DOHH2 (cell line): Measurements from ENCODE around the gene ACOX3.

Experiments
- H3F3A ChIP-seq: fragments of 200-600 bp; sonication (generic), shearing (Covaris generic); 2 replicates; pipeline ENCODE4 v1.6.0; 2016; ENCODE audit warnings: antibody characterized with exemption, mild to moderate bottlenecking; ENCODE audit not compliant: control insufficient read depth, insufficient read depth
- H3K27ac ChIP-seq: fragments of 200-600 bp; sonication (generic); 2 replicates; pipeline ENCODE4 v1.5.1; 2014; ENCODE audit warnings: low read depth, mild to moderate bottlenecking, low read length, moderate library complexity
- H3K27me3 ChIP-seq: fragments of 200-600 bp; sonication (generic); 2 replicates; pipeline ENCODE4 v1.6.1; 2014; ENCODE audit warnings: mild to moderate bottlenecking, low read length, mixed read lengths; ENCODE audit not compliant: control insufficient read depth
- H3K36me3 ChIP-seq: fragments of 200-600 bp; sonication (generic); 2 replicates; pipeline ENCODE4 v1.6.1; 2014; ENCODE audit warnings: mild to moderate bottlenecking, low read length, moderate library complexity, mixed read lengths; ENCODE audit not compliant: control insufficient read depth
- H3K4me1 ChIP-seq: fragments of 200-600 bp; sonication (generic); 2 replicates; pipeline ENCODE4 v1.6.1; 2014; ENCODE audit warnings: mild to moderate bottlenecking, low read length, mixed read lengths; ENCODE audit not compliant: control insufficient read depth
- H3K4me2 ChIP-seq: fragments of 200-600 bp; sonication (generic); 2 replicates; pipeline ENCODE4 v1.6.0; 2014; ENCODE audit warnings: mild to moderate bottlenecking, low read length, moderate library complexity
- H3K4me3 ChIP-seq: fragments of 200-600 bp; sonication (generic); 2 replicates; pipeline ENCODE4 v1.5.1; 2014; ENCODE audit warnings: mild to moderate bottlenecking, low read length, mixed read lengths
- H3K79me2 ChIP-seq: fragments of 200-600 bp; sonication (generic); 2 replicates; pipeline ENCODE4 v1.6.1; 2014; ENCODE audit warnings: mild to moderate bottlenecking, low read length, mixed read lengths; ENCODE audit not compliant: control insufficient read depth
- H3K9me2 ChIP-seq: fragments of 200-600 bp; sonication (generic); replicated peaks from 2 replicates; pipeline ENCODE4 v1.6.1; 2014; ENCODE audit warnings: mild to moderate bottlenecking, low read length, mixed read lengths; ENCODE audit not compliant: control insufficient read depth
- H3K9me3 ChIP-seq: fragments of 200-600 bp; sonication (generic); 2 replicates; pipeline ENCODE4 v1.6.1; 2014; ENCODE audit warnings: antibody characterized with exemption, low read length, mixed read lengths; ENCODE audit not compliant: control insufficient read depth, insufficient read depth
- H4K20me1 ChIP-seq: fragments of 200-600 bp; sonication (generic); 2 replicates; pipeline ENCODE4 v1.6.0; 2014; ENCODE audit warnings: low read depth, mild to moderate bottlenecking, antibody characterized with exemption, low read length, moderate library complexity; ENCODE audit not compliant: control insufficient read depth, insufficient read depth
- EZH2phosphoT487 ChIP-seq: fragments of 200-600 bp; sonication (generic); IDR thresholded peaks from 2 replicates; pipeline ENCODE4 v1.6.1; 2017; ENCODE audit warnings: borderline replicate concordance, mild to moderate bottlenecking, antibody characterized with exemption, low read length, moderate library complexity, mixed read lengths
- TF ChIP-seq, protein P1 (sequence below): fragments of 200-600 bp; sonication (generic); IDR thresholded peaks from one replicate; pipeline ENCODE4 v1.5.1; 2014; ENCODE audit warnings: antibody characterized with exemption, mild to moderate bottlenecking, low read depth, low read length; ENCODE audit not compliant: poor library complexity, severe bottlenecking

Gene ACOX3

DNA sequence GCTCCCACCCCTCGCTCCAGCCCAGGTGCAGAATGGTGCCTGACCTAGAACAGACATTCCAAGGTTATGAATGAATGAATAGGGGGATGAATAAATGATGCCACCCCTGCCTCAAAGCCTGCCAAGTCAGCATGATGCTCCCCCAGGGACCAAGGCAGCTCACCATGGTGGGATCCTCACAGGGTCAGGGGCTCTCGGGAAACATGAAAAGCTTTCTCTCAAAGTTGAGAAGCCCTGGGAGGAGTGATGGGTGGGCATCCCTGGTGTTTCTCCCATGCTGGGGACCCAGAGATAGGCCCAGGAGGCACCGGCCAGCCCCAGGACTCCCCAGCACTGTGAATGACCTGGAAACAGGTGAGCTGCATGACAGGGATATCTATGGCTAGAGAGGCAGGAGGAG lies 112.1 kb downstream of the ACOX3 start:
- no peaks in the 10 kb centered on the region for H3K9me2 ChIP-seq
- no peaks in the 10 kb centered on the region for H3K4me1 ChIP-seq
- no peaks in the 10 kb centered on the region for H3K9me3 ChIP-seq
- H3K79me2 ChIP-seq: no peaks in the 10 kb centered on the region
- no peaks in the 10 kb centered on the region for H3K36me3 ChIP-seq
- no peak overlapping the region for H3K4me2 ChIP-seq
- TF ChIP-seq, protein P1, sequence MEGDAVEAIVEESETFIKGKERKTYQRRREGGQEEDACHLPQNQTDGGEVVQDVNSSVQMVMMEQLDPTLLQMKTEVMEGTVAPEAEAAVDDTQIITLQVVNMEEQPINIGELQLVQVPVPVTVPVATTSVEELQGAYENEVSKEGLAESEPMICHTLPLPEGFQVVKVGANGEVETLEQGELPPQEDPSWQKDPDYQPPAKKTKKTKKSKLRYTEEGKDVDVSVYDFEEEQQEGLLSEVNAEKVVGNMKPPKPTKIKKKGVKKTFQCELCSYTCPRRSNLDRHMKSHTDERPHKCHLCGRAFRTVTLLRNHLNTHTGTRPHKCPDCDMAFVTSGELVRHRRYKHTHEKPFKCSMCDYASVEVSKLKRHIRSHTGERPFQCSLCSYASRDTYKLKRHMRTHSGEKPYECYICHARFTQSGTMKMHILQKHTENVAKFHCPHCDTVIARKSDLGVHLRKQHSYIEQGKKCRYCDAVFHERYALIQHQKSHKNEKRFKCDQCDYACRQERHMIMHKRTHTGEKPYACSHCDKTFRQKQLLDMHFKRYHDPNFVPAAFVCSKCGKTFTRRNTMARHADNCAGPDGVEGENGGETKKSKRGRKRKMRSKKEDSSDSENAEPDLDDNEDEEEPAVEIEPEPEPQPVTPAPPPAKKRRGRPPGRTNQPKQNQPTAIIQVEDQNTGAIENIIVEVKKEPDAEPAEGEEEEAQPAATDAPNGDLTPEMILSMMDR: no peak
- TF ChIP-seq EZH2phosphoT487: no peak
- no peak overlapping the region for H3K27ac ChIP-seq
- no peaks in the 10 kb centered on the region for H3K27me3 ChIP-seq
- no peaks in the 10 kb centered on the region for H3F3A ChIP-seq
- H4K20me1 ChIP-seq: no peaks in the 10 kb centered on the region
- H3K4me3 ChIP-seq: no peak overlapping the region

DNA sequence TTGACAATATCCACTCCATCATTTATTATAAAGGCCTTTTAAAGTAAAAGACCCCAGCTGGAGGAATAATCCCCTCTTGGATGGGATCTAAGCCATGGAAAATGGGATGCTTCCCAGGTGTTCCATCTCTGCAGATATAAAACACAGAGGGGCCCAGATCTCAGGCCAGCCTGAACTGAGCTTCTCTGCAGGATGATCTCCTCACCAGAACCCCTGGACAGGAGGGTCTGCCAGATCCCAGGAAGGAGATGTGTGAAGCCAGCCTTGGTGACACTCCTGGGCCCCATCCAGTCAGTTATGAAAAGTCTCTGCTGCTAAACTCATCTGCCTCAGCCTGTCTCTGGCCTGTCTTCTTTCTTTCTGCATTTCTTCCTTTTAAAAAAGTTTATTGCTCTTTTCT lies 114.3 kb downstream of the ACOX3 start:
- Histone ChIP-seq H3K36me3 (no peaks in the 10 kb centered on the region), H3K4me2 (no peak overlapping the region), H3K4me3 (no peak overlapping the region), H3F3A (no peaks in the 10 kb centered on the region), H3K9me3 (no peaks in the 10 kb centered on the region), H3K4me1 (no peaks in the 10 kb centered on the region), H4K20me1 (no peaks in the 10 kb centered on the region), H3K27ac (no peak overlapping the region), H3K79me2 (no peaks in the 10 kb centered on the region), H3K27me3 (no peaks in the 10 kb centered on the region), H3K9me2 (no peaks in the 10 kb centered on the region)
- no peak for TF ChIP-seq EZH2phosphoT487
- TF ChIP-seq, protein P1: no peak

DNA sequence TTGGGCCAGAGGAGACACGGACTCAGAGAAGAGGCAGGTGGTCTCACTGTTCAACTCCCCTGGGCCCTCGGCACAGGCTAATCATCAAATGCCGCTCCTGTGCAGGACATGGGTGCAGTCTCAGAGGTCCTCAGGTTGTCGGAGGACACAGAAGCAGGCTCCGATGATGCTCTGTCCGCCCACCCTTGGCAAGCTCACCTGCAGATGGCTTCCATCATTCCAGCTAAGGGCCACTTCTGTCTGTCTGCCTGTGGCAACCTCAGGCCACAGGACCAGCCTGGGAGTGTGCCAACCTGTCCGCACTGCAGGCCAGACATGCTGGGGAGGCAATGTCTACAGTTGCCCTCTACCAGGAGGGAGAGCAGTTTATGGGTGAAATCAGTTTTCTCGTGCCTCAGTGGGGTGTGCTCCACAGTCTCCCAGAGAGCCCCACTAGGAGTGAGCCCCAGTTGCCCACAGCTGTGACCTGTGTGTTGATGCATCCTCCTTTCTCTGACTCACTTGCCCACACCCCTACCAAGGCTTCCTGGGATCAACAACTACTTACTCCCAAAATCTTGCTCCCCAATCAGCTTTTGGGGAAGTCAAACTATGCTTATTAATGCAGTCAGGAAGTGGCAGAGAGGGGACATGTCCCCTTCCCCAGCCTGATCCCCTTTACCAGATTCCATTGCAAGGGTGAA lies 115.1 kb downstream of the ACOX3 start:
- H3K27ac ChIP-seq: no peak overlapping the region
- TF ChIP-seq EZH2phosphoT487: no peak
- TF ChIP-seq, protein P1: no peak
- no peaks in the 10 kb centered on the region for H3F3A ChIP-seq
- H4K20me1 ChIP-seq: no peaks in the 10 kb centered on the region
- no peaks in the 10 kb centered on the region for H3K79me2 ChIP-seq
- H3K4me1 ChIP-seq: no peaks in the 10 kb centered on the region
- no peaks in the 10 kb centered on the region for H3K9me3 ChIP-seq
- H3K36me3 ChIP-seq: no peaks in the 10 kb centered on the region
- no peaks in the 10 kb centered on the region for H3K27me3 ChIP-seq
- no peaks in the 10 kb centered on the region for H3K9me2 ChIP-seq
- H3K4me2 ChIP-seq: no peak overlapping the region
- no peak overlapping the region for H3K4me3 ChIP-seq
